Measurements from ENCODE around the gene VSTM2A. TPM values are rescaled to one million over a fixed set of nuclear protein-coding genes. Genes with fewer than 3 reads are reported as not detected.

VSTM2A gene
- total RNA-seq, 1 donor from 2014 or later: 0.20 TPM

Other genes starting within 250 kb of the VSTM2A start
- 280 TPM in 2 replicates for gene SEC61G, start 216.8 kb downstream of the VSTM2A start, total RNA-seq

Measured in astrocyte (in vitro differentiated cells and primary cell).